Body of pancreas (tissue), 4 donors: ENCODE data around the gene ZBTB1.

Source experiments
- CTCF ChIP-seq, 7 experiments: fragments of 450-650 bp in 4 of 7; fragments of 200-600 bp in 3 of 7; sonication (generic) in 3 of 7; IDR thresholded peaks; one replicate each; pipeline ENCODE4 v1.5.1; 2016 to 2019; ENCODE audit warnings: antibody characterized with exemption in 7 of 7
- POLR2A ChIP-seq, 3 donors: fragments of 450-650 bp; IDR thresholded peaks; one replicate each; pipeline ENCODE4 v1.6.1; 2016; ENCODE audit warnings: antibody characterized with exemption in 3 of 3, mild to moderate bottlenecking in 2 of 3

- TF ChIP-seq CTCF (IDR thresholded peaks at IDR 0.05) (peak in 2 of 7 experiments; percentile 12 to 15), POLR2A (IDR thresholded peaks at IDR 0.05) (peak in 2 of 3 donors; percentile 25 to 35)
These were observed 3.0 kb upstream of the ZBTB1 start for GRCh38 chr14:64501411-64502171.
